Measurements from ENCODE around the gene HIVEP3. TPM values are rescaled to one million over a fixed set of nuclear protein-coding genes. Genes with fewer than 3 reads are reported as not detected.

Gene HIVEP3
- total RNA-seq, 4 donors from 2014 or later = 4.6 to 8.3 (median 6.5) TPM

- Histone ChIP-seq H3K27me3 (no peaks in the 10 kb centered on the region), H3K27ac (no peak overlapping the region), H3K4me3 (no peak overlapping the region), H3K9me3 (no peaks in the 10 kb centered on the region), H3K36me3 (no peaks in the 10 kb centered on the region), H3K4me1 (no peaks in the 10 kb centered on the region)
- DNase-seq = no peak
- TF ChIP-seq CTCF (IDR thresholded peaks at IDR 0.05) = no peak
- TF ChIP-seq POLR2A (IDR thresholded peaks at IDR 0.05) = no peak
Measured at GRCh38 chr1:41875487-41875886, 43.2 kb downstream of the HIVEP3 start.

GRCh38 chr1:41874903-41875411, 43.8 kb downstream of the HIVEP3 start:
- Histone ChIP-seq H3K4me3 (no peak overlapping the region), H3K36me3 (no peaks in the 10 kb centered on the region), H3K9me3 (no peaks in the 10 kb centered on the region), H3K27ac (no peak overlapping the region), H3K4me1 (no peaks in the 10 kb centered on the region), H3K27me3 (no peaks in the 10 kb centered on the region)
- no peak for DNase-seq
- TF ChIP-seq POLR2A (IDR thresholded peaks at IDR 0.05) = no peak

GRCh38 chr1:41874151-41874719, 44.5 kb downstream of the HIVEP3 start:
- no peak overlapping the region for H3K4me3 ChIP-seq

GRCh38 chr1:41872074-41872473, 46.6 kb downstream of the HIVEP3 start:
- H3K27ac ChIP-seq = no peak overlapping the region
- TF ChIP-seq CTCF (IDR thresholded peaks at IDR 0.05) = no peak
- no peak for TF ChIP-seq POLR2A (IDR thresholded peaks at IDR 0.05)
- DNase-seq = no peak
- H3K9me3 ChIP-seq = no peaks in the 10 kb centered on the region
- no peaks in the 10 kb centered on the region for H3K27me3 ChIP-seq
- H3K4me3 ChIP-seq = no peak overlapping the region
- no peaks in the 10 kb centered on the region for H3K4me1 ChIP-seq
- H3K36me3 ChIP-seq = no peaks in the 10 kb centered on the region

More at GRCh38 chr1:41874151-41874719, 44.5 kb downstream of the HIVEP3 start:
- Histone ChIP-seq H3K27me3 (no peaks in the 10 kb centered on the region), H3K9me3 (no peaks in the 10 kb centered on the region), H3K36me3 (no peaks in the 10 kb centered on the region), H3K27ac (no peak overlapping the region), H3K4me1 (no peaks in the 10 kb centered on the region)
- DNase-seq = no peak
- TF ChIP-seq POLR2A (IDR thresholded peaks at IDR 0.05) (no peak), CTCF (IDR thresholded peaks at IDR 0.05) (no peak)

- Histone ChIP-seq H3K27me3 (no peaks in the 10 kb centered on the region), H3K9me3 (no peaks in the 10 kb centered on the region), H3K4me1 (no peaks in the 10 kb centered on the region), H3K36me3 (no peaks in the 10 kb centered on the region), H3K27ac (no peak overlapping the region), H3K4me3 (no peak overlapping the region)
- no peak for TF ChIP-seq POLR2A (IDR thresholded peaks at IDR 0.05)
- no peak for TF ChIP-seq CTCF (IDR thresholded peaks at IDR 0.05)
- DNase-seq = no peak
Measured at GRCh38 chr1:41870076-41870562, 48.6 kb downstream of the HIVEP3 start.

GRCh38 chr1:41868241-41868998, 50.3 kb downstream of the HIVEP3 start:
- H3K36me3 ChIP-seq = no peaks in the 10 kb centered on the region
- H3K4me3 ChIP-seq = no peak overlapping the region
- H3K27me3 ChIP-seq = no peaks in the 10 kb centered on the region
- no peaks in the 10 kb centered on the region for H3K9me3 ChIP-seq
- H3K27ac ChIP-seq = no peak overlapping the region
- no peak for TF ChIP-seq POLR2A (IDR thresholded peaks at IDR 0.05)
- peak in 3 of 6 experiments; percentile 9 to 25 (median 15) for TF ChIP-seq CTCF (IDR thresholded peaks at IDR 0.05)
- peak in 1 of 3 donors; percentile 34 for DNase-seq
- no peaks in the 10 kb centered on the region for H3K4me1 ChIP-seq
